HepG2 (cell line): ENCODE measurements around the gene LRRC4C.

Source experiments
- ATF3 ChIP-seq: sonication (generic); formaldehyde crosslinking; IDR thresholded peaks from 2 replicates; pipeline ENCODE4 v1.4.0; 2020; ENCODE audit warnings: missing genetic modification reagents
- ELF1 ChIP-seq: sonication (generic); formaldehyde crosslinking; IDR thresholded peaks from 2 replicates; pipeline ENCODE4 v1.4.0; 2020; ENCODE audit warnings: missing genetic modification reagents
- EZH2 ChIP-seq: conservative IDR thresholded peaks from 2 replicates; pipeline ENCODE4 v1.6.1; 2012; ENCODE audit warnings: mild to moderate bottlenecking, low read depth, low read length, moderate library complexity
- SP2 ChIP-seq: sonication (generic); formaldehyde crosslinking; IDR thresholded peaks from 2 replicates; pipeline ENCODE4 v1.5.1; 2020; ENCODE audit warnings: mild to moderate bottlenecking, missing genetic modification reagents

- TF ChIP-seq SP2 (CRISPR knock-in tag) (no peak), ELF1 (no peak), ATF3 (CRISPR knock-in tag) (no peak), EZH2 (no peak)
Measured at GRCh38 chr11:40328890-40329614, 1130.4 kb downstream of the LRRC4C start.
